GM10266 (cell line): ENCODE data around the gene GLT8D1.

Source experiments
- DNase-seq: peaks from one replicate; pipeline ENCODE4 v3.0.0; 2012; ENCODE audit errors: extremely low spot score
- CTCF ChIP-seq: IDR thresholded peaks from 2 replicates; pipeline ENCODE4 v1.5.1; 2012; ENCODE audit warnings: mild to moderate bottlenecking, low read depth; ENCODE audit not compliant: control insufficient read depth, insufficient read depth; ENCODE audit errors: missing control alignments

The GLT8D1 gene

DNA sequence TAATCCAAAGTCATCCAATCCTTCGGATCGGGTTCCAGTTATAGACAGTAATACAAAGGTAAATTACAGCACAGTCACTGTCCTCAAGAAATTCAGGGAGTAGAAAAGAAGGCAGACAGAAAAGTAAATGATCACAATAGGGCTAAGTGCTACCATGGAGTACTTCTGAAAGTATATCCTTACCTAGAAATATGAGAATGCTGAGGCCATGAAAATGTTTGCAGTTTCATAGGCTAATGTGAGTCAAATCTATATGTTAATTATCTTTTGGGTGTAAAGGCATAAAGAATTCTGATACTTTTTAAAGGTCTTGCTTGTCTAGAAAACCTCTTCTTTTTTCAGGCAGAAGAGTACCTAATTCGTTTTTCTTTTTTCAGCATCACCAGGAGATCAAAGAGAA, 49.7 kb downstream of the GLT8D1 start:
- TF ChIP-seq CTCF = no peak
- no peak for DNase-seq

GRCh38 chr3:52651592-52651991, 54.0 kb downstream of the GLT8D1 start:
- TF ChIP-seq CTCF = no peak
- no peak for DNase-seq

DNA sequence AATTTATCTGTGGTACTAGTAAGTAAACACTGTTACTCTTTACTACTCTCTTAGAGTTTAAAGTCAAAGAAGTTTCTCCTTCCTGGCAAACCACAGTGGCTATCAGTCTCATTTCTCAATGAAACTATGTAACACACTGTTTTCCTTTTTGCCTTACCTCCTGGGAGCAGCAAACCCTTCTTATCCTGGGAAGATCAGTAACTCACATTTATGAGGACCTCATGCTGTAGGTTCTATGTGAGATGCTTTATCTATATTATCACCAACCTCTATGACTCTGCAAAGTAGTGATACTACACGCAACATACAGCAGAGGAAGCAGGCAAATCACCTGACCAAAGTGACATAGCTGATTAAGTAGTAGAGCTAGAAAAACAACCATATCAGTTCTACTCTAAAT, 55.2 kb downstream of the GLT8D1 start:
- no peak for DNase-seq
- no peak for TF ChIP-seq CTCF

GRCh38 chr3:52649461-52650210, 56.0 kb downstream of the GLT8D1 start:
- no peak for DNase-seq
- no peak for TF ChIP-seq CTCF

DNA sequence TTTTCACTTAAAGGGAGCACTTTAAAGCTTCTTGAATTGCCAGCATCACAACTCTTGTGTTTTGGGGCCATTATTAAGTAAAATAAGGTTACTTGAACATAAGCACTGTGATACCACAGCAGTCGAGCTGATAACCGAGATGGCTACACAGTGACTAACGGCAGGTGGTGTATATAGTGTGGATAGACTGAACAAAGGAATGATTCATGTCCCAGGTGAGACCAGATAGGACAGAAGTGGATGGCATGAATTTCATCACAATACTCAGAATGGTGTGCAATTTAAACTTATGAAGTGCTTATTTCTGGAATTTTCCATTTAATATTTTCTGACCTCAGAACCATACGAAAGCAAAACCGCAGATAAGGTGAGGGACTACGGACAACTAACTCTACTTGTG, 60.0 kb downstream of the GLT8D1 start:
- no peak for TF ChIP-seq CTCF

More for the DNA sequence above, 60.0 kb downstream of the GLT8D1 start:
- no peak for DNase-seq
